K562 (cell line): ENCODE results near the gene ZNF140. TPM values are rescaled to one million over a fixed set of nuclear protein-coding genes. Genes with fewer than 3 reads are reported as not detected.

Experiments
- ATAC-seq: fragments of 200-7000 bp; cut with Tn5 transposase; 3 replicates; pipeline ENCODE4 v1.9.1; 2020; ENCODE audit warnings: moderate library complexity
- BruUV-seq: library from RNA; stranded (reverse); fragments of 400-500 nt; replicated peaks from 2 replicates; lab custom pipeline; 2021; lab: Mats Ljungman, UMichigan
- CTCF ChIA-PET: fragments of 300-600 bp; formaldehyde crosslinking; extraction: SDS; loops from one replicate; lab custom pipeline; 2021; ENCODE audit warnings: low intra/inter-chr PET ratio; lab: Yijun Ruan, JAX
- POLR2A ChIA-PET: fragments of 300-600, 350-650 bp; sonication (Branson Sonifier 250); formaldehyde crosslinking; extraction: SDS; loops from one replicate; lab custom pipeline; 2021; ENCODE audit warnings: antibody characterized with exemption, inconsistent platforms; lab: Yijun Ruan, JAX
- DNase-seq, 4 experiments: peaks; one replicate each; pipeline versions ENCODE4 v3.0.0 to v3.0.0-alpha.2; 2011 to 2018; ENCODE audit warnings: low spot score in 3 of 4, mixed read lengths in 3 of 4; ENCODE audit errors: extremely low read depth in 1 of 4
- FAIRE-seq: peaks from 2 replicates; lab custom pipeline; 2011; peaks lifted over from hg19 to GRCh38; lab: Jason Lieb, UNC
- H2AFZ ChIP-seq: 2 replicates; pipeline ENCODE4 v1.6.0; 2011; ENCODE audit warnings: low read depth, low read length, control low read depth, inconsistent platforms
- H3K27ac ChIP-seq: fragments of 200-600 bp; 3 replicates; pipeline ENCODE4 v1.8.0; 2011; ENCODE audit warnings: low read depth, mild to moderate bottlenecking, control low read depth, inconsistent platforms, low read length, moderate library complexity, mixed read lengths; ENCODE audit errors: extremely low read depth
- H3K27me3 ChIP-seq, 2 experiments: fragments of 300-600 bp in 1 of 2; 2 replicates in 1 of 2; 3 replicates in 1 of 2; pipeline versions ENCODE4 v1.6.0 to v1.8.0; 2011; ENCODE audit warnings: inconsistent platforms in 2 of 2, low read length in 2 of 2, mild to moderate bottlenecking in 1 of 2, mixed read lengths in 1 of 2, moderate library complexity in 1 of 2; ENCODE audit not compliant: control insufficient read depth in 2 of 2, insufficient read depth in 2 of 2
- H3K36me3 ChIP-seq: fragments of 300-600 bp; 3 replicates; pipeline ENCODE4 v1.8.0; 2011; ENCODE audit warnings: mild to moderate bottlenecking, low read length, inconsistent platforms; ENCODE audit not compliant: control insufficient read depth, insufficient read depth
- H3K4me1 ChIP-seq, 2 experiments: fragments of 200-600 bp in 1 of 2; replicated peaks in 1 of 2; 2 replicates in 1 of 2; 3 replicates in 1 of 2; pipeline versions ENCODE4 v1.5.1 to v1.8.0; 2011; ENCODE audit warnings: inconsistent platforms in 2 of 2, low read length in 2 of 2, mild to moderate bottlenecking in 1 of 2, mixed read lengths in 1 of 2, moderate library complexity in 1 of 2; ENCODE audit not compliant: control insufficient read depth in 2 of 2, insufficient read depth in 2 of 2
- H3K4me2 ChIP-seq: 2 replicates; pipeline ENCODE4 v1.6.1; 2011; ENCODE audit warnings: low read length, control low read depth, inconsistent platforms, mixed read lengths; ENCODE audit not compliant: insufficient read depth
- H3K4me3 ChIP-seq: fragments of 200-600 bp; sonication (generic), shearing (Covaris generic); 2 replicates; pipeline ENCODE4 v1.5.1; 2016; ENCODE audit warnings: control low read depth, inconsistent platforms
- H3K79me2 ChIP-seq: fragments of 200-600 bp; 3 replicates; pipeline ENCODE4 v1.8.0; 2011; ENCODE audit warnings: low read length, inconsistent platforms; ENCODE audit not compliant: control insufficient read depth, insufficient read depth
- H3K9ac ChIP-seq, 2 experiments: 2 replicates each; pipeline versions ENCODE4 v1.6.0 to v1.6.1; 2011; ENCODE audit warnings: low read depth in 2 of 2, low read length in 2 of 2, control low read depth in 1 of 2, inconsistent platforms in 1 of 2, mild to moderate bottlenecking in 1 of 2, mixed read lengths in 1 of 2; ENCODE audit not compliant: insufficient read depth in 1 of 2
- H3K9me1 ChIP-seq: one replicate; pipeline ENCODE4 v1.6.0; 2011; ENCODE audit warnings: inconsistent platforms, mild to moderate bottlenecking, low read length, moderate library complexity; ENCODE audit not compliant: control insufficient read depth, insufficient read depth
- H3K9me3 ChIP-seq: replicated peaks from 2 replicates; pipeline ENCODE4 v1.5.1; 2011; ENCODE audit warnings: low read depth, low read length, inconsistent platforms; ENCODE audit not compliant: control insufficient read depth, insufficient read depth
- H4K20me1 ChIP-seq: replicated peaks from 2 replicates; pipeline ENCODE4 v1.6.1; 2011; ENCODE audit warnings: low read length, inconsistent platforms, mixed read lengths; ENCODE audit not compliant: control insufficient read depth, insufficient read depth
- CCNT2 ChIP-seq: IDR thresholded peaks from 2 replicates; pipeline ENCODE4 v1.6.1; 2011; ENCODE audit warnings: borderline replicate concordance, low read depth, mild to moderate bottlenecking, moderate library complexity, mixed read lengths, low read length; ENCODE audit not compliant: insufficient read length; ENCODE audit errors: extremely low read depth
- DIDO1 ChIP-seq: fragments of 450-650 bp; IDR thresholded peaks from 2 replicates; pipeline ENCODE4 v1.6.1; 2016; ENCODE audit warnings: low read depth, missing biosample characterization, missing genetic modification characterization
- E2F6 ChIP-seq, 2 experiments: IDR thresholded peaks; 2 replicates each; pipeline ENCODE4 v1.6.1; 2011; ENCODE audit warnings: borderline replicate concordance in 1 of 2, control low read depth in 1 of 2, low read depth in 1 of 2, low read length in 1 of 2, mild to moderate bottlenecking in 1 of 2, mixed read lengths in 1 of 2, moderate library complexity in 1 of 2; ENCODE audit not compliant: insufficient read depth in 1 of 2, insufficient read length in 1 of 2, poor library complexity in 1 of 2, severe bottlenecking in 1 of 2; ENCODE audit errors: extremely low read depth in 1 of 2
- HDAC2 ChIP-seq: fragments of 450-650 bp; IDR thresholded peaks from 2 replicates; pipeline ENCODE4 v1.6.1; 2016; ENCODE audit warnings: mild to moderate bottlenecking
- POU5F1 ChIP-seq: fragments of 150-350 bp; IDR thresholded peaks from 2 replicates; pipeline ENCODE4 v1.6.1; 2014; ENCODE audit warnings: borderline replicate concordance, low read length, low read depth, mild to moderate bottlenecking; ENCODE audit not compliant: partially characterized antibody
- ZNF75A ChIP-seq: fragments of 450-650 bp; formaldehyde crosslinking; IDR thresholded peaks from 2 replicates; pipeline ENCODE4 v1.4.0; 2020; ENCODE audit warnings: mild to moderate bottlenecking
- WGBS: fragments of 100-300 bp; shearing (Covaris generic); methylation state at CpG from one replicate; pipeline ENCODE4 v1.1.6; 2016; ENCODE audit warnings: low coverage, mixed read lengths; ENCODE audit not compliant: insufficient coverage; ENCODE audit errors: missing lambda C conversion rate; 5-methylcytosine and 5-hydroxymethylcytosine counted together
- in situ Hi-C: fragments of 300-500 bp; cut with MboI; formaldehyde crosslinking; loops from 4 replicates; pipeline ENCODE4 v1.15.0; 2018; ENCODE audit warnings: inconsistent platforms, mixed read lengths
- intact Hi-C: fragments of 100-400 bp; cut with micrococcal nuclease; formaldehyde crosslinking; loops from 2 replicates; pipeline ENCODE4 v1.14.2; 2022
- polyA plus RNA-seq, 8 experiments: library from polyadenylated mRNA; depleted of rRNA in 4 of 8; stranded (reverse) in 5 of 8; unstranded in 3 of 8; fragments of >200 nt; fragmentation: Nextera tagmentation in 2 of 8; fragmentation: Illumina TruSeq in 1 of 8; extraction: Ambion mirVana in 2 of 8; extraction: Trizol in 1 of 8; gene quantifications; 2 replicates each; pipeline versions ENCODE4 v1.2.1 to v1.2.3, GENCODE V29; 2011 to 2014; ENCODE audit warnings: inconsistent platforms in 1 of 8, missing spikeins in 1 of 8
- total RNA-seq, 7 experiments: library from RNA; depleted of rRNA in 6 of 7; stranded (reverse); fragments of >200 nt in 6 of 7; fragmentation: Illumina TruSeq in 2 of 7; extraction: Trizol in 2 of 7; gene quantifications; 2 replicates each; pipeline versions ENCODE4 v1.2.1 to v1.2.3, GENCODE V29; 2011 to 2021; ENCODE audit warnings: low replicate concordance in 1 of 7

ZNF140 gene
- total and polyA plus RNA-seq, 9 of the 15 experiments (the other 6 are each of a cell fraction or from before 2014, with no cell fraction given): 1.6 to 10.9 (median 5.3) TPM

GRCh38 chr12:133106253-133106652, 25.5 kb downstream of the ZNF140 start (continued):
- TF ChIP-seq DIDO1 (tag) (no peak), HDAC2 (no peak), E2F6 (IDR thresholded peaks at IDR 0.05; ENCODE audit: borderline replicate concordance in 1 of 2, extremely low read depth in 1 of 2, insufficient read depth in 1 of 2, insufficient read length in 1 of 2, low read depth in 1 of 2, low read length in 1 of 2, poor library complexity in 1 of 2, severe bottlenecking in 1 of 2) (no peak), CCNT2 (no peak)
- TF ChIP-seq, all 486 proteins: peak for 8

- Histone ChIP-seq H3K27ac (no peak overlapping the region), H3K4me1 (no peaks in the 10 kb centered on the region)
- no peak for TF ChIP-seq POU5F1
- TF ChIP-seq ZNF75A: peak; percentile 94
- TF ChIP-seq, all 486 proteins: peak for 1
- H3K4me3 ChIP-seq: no peak overlapping the region
- DNase-seq (no peak), ATAC-seq (no peak), FAIRE-seq (no peak)
- 22% methylated on average over 1 of the region's 1 CpG for WGBS
- POLR2A ChIA-PET: no interaction called here
- H3K9me1 ChIP-seq: no peaks in the 10 kb centered on the region
- in situ Hi-C loops: no loop called here
- no peaks in the 10 kb centered on the region for H3K79me2 ChIP-seq
- no TSS peak for BruUV-seq
- H3K36me3 ChIP-seq: peaks cover 15% of the 10 kb centered on the region; the same call in 2 of the 3 replicates
- H3K9me3 ChIP-seq: peaks cover 30% of the 10 kb centered on the region
- intact Hi-C loops: no loop called here
- H4K20me1 ChIP-seq: no peaks in the 10 kb centered on the region
- no peak overlapping the region for H3K4me2 ChIP-seq
- H3K27me3 ChIP-seq: no peaks in the 10 kb centered on the region
- H3K9ac ChIP-seq: no peak overlapping the region
- H2AFZ ChIP-seq: no peak overlapping the region
- CTCF ChIA-PET: no interaction called here
Observed at GRCh38 chr12:133107121-133107520, 26.4 kb downstream of the ZNF140 start.
